ENCODE measurements around the gene C17orf67.

GRCh38 chr17:56880133-56880532, 46.4 kb upstream of the C17orf67 start:
- no peak for TF ChIP-seq CTCF (IDR thresholded peaks at IDR 0.05; ENCODE audit: insufficient read depth, low read length, poor library complexity, severe bottlenecking)
- TF ChIP-seq EZH2phosphoT487 (conservative IDR thresholded peaks at IDR 0.05; ENCODE audit: low read length) = no peak
